Cardiac muscle cell (in vitro differentiated cells and primary cell): ENCODE results near the gene PCCB. TPM values are rescaled to one million over a fixed set of nuclear protein-coding genes. Genes with fewer than 3 reads are reported as not detected.
"Not testable (repeated sequence)": the region's sequence is repeated elsewhere in the genome, so short reads cannot be mapped to it uniquely, and the experiment has no call there.

Experiments
- DNase-seq, 2 donors: peaks; one replicate each; pipeline versions ENCODE4 v3.0.0 to v3.0.0-alpha.2; 2010 to 2017; ENCODE audit warnings: low read depth in 1 of 2, low spot score in 1 of 2
- H3K27ac ChIP-seq: fragments of 200-600 bp; sonication (generic); 2 replicates; pipeline ENCODE4 v1.5.1; 2016
- H3K27me3 ChIP-seq: fragments of 200-600 bp; sonication (generic); 2 replicates; pipeline ENCODE4 v1.6.0; 2016; ENCODE audit warnings: control low read depth
- H3K36me3 ChIP-seq: fragments of 200-600 bp; sonication (generic); 2 replicates; pipeline ENCODE4 v1.5.1; 2016; ENCODE audit warnings: control low read depth
- H3K4me1 ChIP-seq: fragments of 200-600 bp; sonication (generic); 2 replicates; pipeline ENCODE4 v1.8.1; 2017; ENCODE audit warnings: low read depth, mild to moderate bottlenecking, mixed run types
- H3K4me3 ChIP-seq: fragments of 200-600 bp; sonication (generic); 2 replicates; pipeline ENCODE4 v1.5.1; 2016; ENCODE audit warnings: mild to moderate bottlenecking
- H3K9me3 ChIP-seq: fragments of 200-600 bp; sonication (generic); 2 replicates; pipeline ENCODE4 v1.5.1; 2017; ENCODE audit warnings: low read depth, mild to moderate bottlenecking, control low read depth
- CTCF ChIP-seq: IDR thresholded peaks from 2 replicates; pipeline ENCODE4 v1.5.1; 2012; ENCODE audit warnings: low read depth, mild to moderate bottlenecking, low read length
- polyA plus RNA-seq: library from polyadenylated mRNA; unstranded; fragments of >200 nt; fragmentation: Nextera tagmentation; extraction: Ambion mirVana; gene quantifications from 2 replicates; pipeline ENCODE4 v1.2.1, GENCODE V29; 2016
- total RNA-seq: library from RNA; depleted of rRNA; stranded (reverse); fragments of >200 nt; gene quantifications from 2 replicates; pipeline ENCODE4 v1.2.3, GENCODE V29; 2016

Gene PCCB
- 65.8 and 74.0 TPM in 2 replicates for total RNA-seq
- 57.8 and 77.1 TPM in 2 replicates for polyA plus RNA-seq

DNA sequence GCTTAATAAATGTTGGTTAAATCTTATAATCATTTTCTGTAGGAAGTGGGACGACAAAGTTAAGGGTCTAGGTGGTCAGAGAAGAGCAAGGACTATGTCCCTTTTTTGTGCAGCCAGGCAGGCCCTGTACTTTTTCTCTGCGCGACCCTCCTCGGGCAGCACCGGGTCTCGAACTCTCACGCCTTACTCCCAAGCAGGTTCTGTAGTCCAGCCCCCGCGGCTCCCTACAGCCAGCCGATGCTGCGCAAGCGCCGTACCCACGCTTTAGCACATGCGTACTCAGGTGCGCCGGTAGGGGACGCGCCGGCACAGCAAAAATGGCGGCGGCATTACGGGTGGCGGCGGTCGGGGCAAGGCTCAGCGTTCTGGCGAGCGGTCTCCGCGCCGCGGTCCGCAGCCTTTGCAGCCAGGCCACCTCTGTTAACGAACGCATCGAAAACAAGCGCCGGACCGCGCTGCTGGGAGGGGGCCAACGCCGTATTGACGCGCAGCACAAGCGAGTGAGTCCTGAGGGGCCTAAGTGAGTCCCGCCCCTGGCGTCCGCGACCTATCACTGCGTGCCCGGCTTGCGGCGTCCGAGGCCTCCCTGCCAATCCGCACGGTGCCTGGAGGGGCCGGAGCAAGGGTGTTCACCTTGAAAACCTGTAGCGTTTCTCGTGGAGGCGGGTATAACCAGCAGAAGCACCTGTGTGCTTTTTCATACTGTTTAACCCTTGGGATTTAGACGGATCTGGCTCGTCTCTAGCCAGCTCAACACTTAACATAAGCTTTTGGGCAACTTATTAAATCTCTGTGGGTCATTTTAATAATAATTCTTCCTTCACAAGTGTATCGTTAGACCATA, at the start of gene PCCB:
PCCB (plus strand) TSS at position 282 of the 844 bp plus-strand sequence; CDS start at position 318, 36 bp downstream.
- Histone ChIP-seq H3K36me3 (no peaks in the 10 kb centered on the region), H3K9me3 (no peaks in the 10 kb centered on the region), H3K4me3 (peak within 1 kb of the TSS; percentile 49), H3K4me1 (peaks cover 5% of the 10 kb centered on the region), H3K27ac (peak within 1 kb of the TSS; percentile 97), H3K27me3 (no peaks in the 10 kb centered on the region)
- peak; percentile 96 to 97 for DNase-seq
- TF ChIP-seq CTCF: peak; percentile 76

- no peaks in the 10 kb centered on the region for H3K36me3 ChIP-seq
- H3K27me3 ChIP-seq: no peaks in the 10 kb centered on the region
- no peaks in the 10 kb centered on the region for H3K4me1 ChIP-seq
- H3K9me3 ChIP-seq: no peaks in the 10 kb centered on the region
- no peak for TF ChIP-seq CTCF
- no peak overlapping the region for H3K4me3 ChIP-seq
- no peak for DNase-seq
- H3K27ac ChIP-seq: no peak overlapping the region
These were observed 42.5 kb upstream of the PCCB start for GRCh38 chr3:136207489-136208115.

DNA sequence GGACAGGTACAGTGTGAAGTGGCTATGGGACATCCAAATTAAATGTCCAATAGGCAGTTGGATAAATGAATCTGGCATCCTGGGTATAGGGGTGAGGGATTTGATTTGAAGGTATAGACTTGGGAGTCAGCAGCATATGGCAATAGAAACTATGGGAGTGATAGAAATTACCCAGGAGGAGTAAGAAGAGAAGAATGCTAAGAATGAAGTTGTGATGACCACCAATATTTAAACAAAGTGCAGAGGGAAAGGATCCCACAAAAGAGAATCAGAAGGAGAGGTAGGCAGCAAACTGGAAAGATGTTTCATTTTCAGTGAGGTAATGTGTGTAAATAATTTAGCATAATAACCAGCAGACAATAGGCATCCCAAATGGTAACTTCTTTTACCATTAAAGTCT, 40.2 kb upstream of the PCCB start:
- no peaks in the 10 kb centered on the region for H3K27me3 ChIP-seq
- no peak overlapping the region for H3K27ac ChIP-seq
- H3K36me3 ChIP-seq: no peaks in the 10 kb centered on the region
- H3K9me3 ChIP-seq: no peaks in the 10 kb centered on the region
- H3K4me3 ChIP-seq: no peak overlapping the region
- H3K4me1 ChIP-seq: no peaks in the 10 kb centered on the region
- DNase-seq: no peak
- TF ChIP-seq CTCF: no peak

DNA sequence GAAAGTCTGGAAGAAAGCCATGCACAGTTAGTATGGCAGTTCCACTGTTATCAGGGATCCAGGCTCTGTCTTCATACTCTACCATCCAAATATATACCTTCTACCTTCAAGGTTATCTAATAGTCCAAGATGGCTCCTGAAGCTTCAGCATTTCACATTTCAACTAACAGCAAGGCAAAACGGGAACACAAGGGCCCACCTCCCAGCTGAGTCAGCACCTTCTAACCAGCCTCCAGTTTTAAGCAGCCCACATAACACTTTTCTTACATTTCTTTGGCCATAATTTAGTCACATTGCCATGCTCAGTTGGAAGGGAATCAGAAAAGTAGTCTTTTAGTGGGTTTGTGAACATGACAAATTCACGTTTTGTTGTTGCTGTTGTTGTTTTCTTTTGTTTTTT, 38.6 kb upstream of the PCCB start:
- H3K36me3 ChIP-seq: no peaks in the 10 kb centered on the region
- H3K4me1 ChIP-seq: no peaks in the 10 kb centered on the region
- H3K27me3 ChIP-seq: no peaks in the 10 kb centered on the region
- no peaks in the 10 kb centered on the region for H3K9me3 ChIP-seq
- DNase-seq: no peak
- TF ChIP-seq CTCF: no peak
- no peak overlapping the region for H3K27ac ChIP-seq
- H3K4me3 ChIP-seq: no peak overlapping the region

DNA sequence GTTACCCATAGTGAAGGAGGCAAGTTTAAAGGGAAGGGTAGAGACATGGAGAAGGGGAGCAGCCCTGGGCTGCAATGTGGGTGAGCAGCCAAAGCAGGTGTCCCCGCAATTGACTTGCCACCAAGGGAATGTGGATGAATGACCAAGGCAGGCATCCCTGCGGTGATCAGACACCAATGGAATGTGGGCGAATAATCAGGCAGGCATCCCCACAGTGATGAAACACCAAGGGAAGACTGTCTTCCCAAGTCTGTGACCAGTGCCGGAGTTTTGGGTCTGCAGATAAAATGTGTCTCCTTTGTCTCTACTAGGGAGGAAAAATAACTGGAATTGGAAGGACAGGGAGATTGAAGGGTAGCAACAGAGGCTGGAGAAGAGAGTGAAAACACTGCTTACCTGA, 27.4 kb upstream of the PCCB start:
- not testable (repeated sequence) for H3K4me1 ChIP-seq, H3K27me3 ChIP-seq, H3K9me3 ChIP-seq, H3K36me3 ChIP-seq, H3K4me3 ChIP-seq, H3K27ac ChIP-seq, DNase-seq

DNA sequence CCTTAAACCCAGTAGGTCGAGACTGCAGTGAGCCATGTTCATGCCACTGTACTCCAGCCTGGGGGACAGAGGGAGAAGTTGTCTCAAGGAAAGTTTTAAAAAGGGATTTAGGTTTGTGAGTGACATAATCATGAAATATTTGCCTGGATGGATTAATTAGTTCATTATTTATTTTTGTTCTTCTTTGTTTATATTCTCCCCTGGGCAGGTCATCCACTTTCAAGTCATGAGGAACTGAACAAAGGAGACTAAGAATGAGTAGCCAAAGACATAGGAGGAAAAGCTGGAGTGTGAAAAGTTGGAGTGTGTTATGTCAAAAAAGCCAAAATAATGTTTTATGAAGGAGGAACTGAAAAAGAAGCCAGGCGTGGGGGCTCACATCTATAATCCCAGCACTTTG, 17.7 kb upstream of the PCCB start:
- TF ChIP-seq CTCF: no peak
- Histone ChIP-seq H3K4me3 (no peak overlapping the region), H3K27ac (no peak overlapping the region), H3K36me3 (no peaks in the 10 kb centered on the region), H3K4me1 (no peaks in the 10 kb centered on the region), H3K27me3 (no peaks in the 10 kb centered on the region), H3K9me3 (no peaks in the 10 kb centered on the region)
- no peak for DNase-seq
